Neural cell (in vitro differentiated cells): ENCODE data around the gene ACACA.

ENCODE experiments used
- CTCF ChIP-seq: fragments of 450-650 bp; IDR thresholded peaks from 2 replicates; pipeline ENCODE4 v1.5.1; 2014; ENCODE audit warnings: antibody characterized with exemption, mild to moderate bottlenecking, moderate library complexity; ENCODE audit not compliant: poor library complexity, severe bottlenecking
- EZH2 ChIP-seq: fragments of 200-600, 300-800 bp; shearing (Covaris generic), sonication (generic); IDR thresholded peaks from 2 replicates; pipeline ENCODE4 v1.6.1; 2014; ENCODE audit warnings: antibody characterized with exemption, low read length, borderline replicate concordance, mild to moderate bottlenecking; ENCODE audit not compliant: insufficient read depth, poor library complexity, severe bottlenecking
- MXI1 ChIP-seq: fragments of 450-650 bp; conservative IDR thresholded peaks from 2 replicates; pipeline ENCODE4 v1.6.1; 2014; ENCODE audit warnings: antibody characterized with exemption, mild to moderate bottlenecking; ENCODE audit not compliant: poor library complexity, severe bottlenecking
- TAF1 ChIP-seq: IDR thresholded peaks from 2 replicates; pipeline ENCODE4 v1.6.1; 2012; ENCODE audit warnings: low read depth

GRCh38 chr17:37393352-37393751 is 13.3 kb downstream of the ACACA start:
- TF ChIP-seq MXI1 (no peak), EZH2 (no peak), CTCF (no peak), TAF1 (no peak)
